GM06990 (cell line): ENCODE measurements around the gene KDM4B.

Experiments used
- DNase-seq: peaks from one replicate; pipeline ENCODE4 v3.0.0-alpha.2; 2011; ENCODE audit not compliant: insufficient read length; ENCODE audit errors: extremely low read depth
- H3K27me3 ChIP-seq: replicated peaks from 2 replicates; pipeline ENCODE4 v1.6.0; 2011; ENCODE audit warnings: low read length; ENCODE audit not compliant: control insufficient read depth, insufficient read depth
- H3K36me3 ChIP-seq: 2 replicates; pipeline ENCODE4 v1.5.1; 2011; ENCODE audit warnings: low read length; ENCODE audit not compliant: control insufficient read depth, insufficient read depth
- H3K4me3 ChIP-seq: replicated peaks from 2 replicates; pipeline ENCODE4 v1.5.1; 2011; ENCODE audit warnings: low read depth, mild to moderate bottlenecking, control low read depth, low read length
- TF ChIP-seq, protein P1 (sequence below): IDR thresholded peaks from 2 replicates; pipeline ENCODE4 v1.5.1; 2011; ENCODE audit warnings: low read length, control low read depth, mild to moderate bottlenecking, inconsistent platforms; ENCODE audit not compliant: insufficient read depth, poor library complexity, severe bottlenecking

Gene KDM4B

DNA sequence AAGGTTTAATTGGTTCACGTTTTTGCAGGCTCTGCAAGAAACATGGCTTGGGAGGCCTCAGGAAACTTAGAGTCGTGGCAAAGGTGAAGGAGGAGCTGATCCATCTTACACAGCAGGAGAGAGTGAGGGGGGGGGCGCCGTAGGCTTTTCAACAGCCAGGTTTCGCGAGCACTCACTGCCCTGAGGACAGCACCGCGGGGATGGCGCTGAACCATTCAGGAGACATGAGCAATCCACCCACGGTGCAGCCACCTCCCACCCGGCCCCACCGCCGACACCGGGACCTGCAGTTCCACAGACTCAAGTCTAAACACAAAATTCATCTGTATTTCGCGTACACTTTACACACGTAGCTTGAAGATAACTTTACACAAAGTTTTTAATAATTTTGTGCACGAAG, 73.6 kb downstream of the KDM4B start:
- TF ChIP-seq, protein P1, sequence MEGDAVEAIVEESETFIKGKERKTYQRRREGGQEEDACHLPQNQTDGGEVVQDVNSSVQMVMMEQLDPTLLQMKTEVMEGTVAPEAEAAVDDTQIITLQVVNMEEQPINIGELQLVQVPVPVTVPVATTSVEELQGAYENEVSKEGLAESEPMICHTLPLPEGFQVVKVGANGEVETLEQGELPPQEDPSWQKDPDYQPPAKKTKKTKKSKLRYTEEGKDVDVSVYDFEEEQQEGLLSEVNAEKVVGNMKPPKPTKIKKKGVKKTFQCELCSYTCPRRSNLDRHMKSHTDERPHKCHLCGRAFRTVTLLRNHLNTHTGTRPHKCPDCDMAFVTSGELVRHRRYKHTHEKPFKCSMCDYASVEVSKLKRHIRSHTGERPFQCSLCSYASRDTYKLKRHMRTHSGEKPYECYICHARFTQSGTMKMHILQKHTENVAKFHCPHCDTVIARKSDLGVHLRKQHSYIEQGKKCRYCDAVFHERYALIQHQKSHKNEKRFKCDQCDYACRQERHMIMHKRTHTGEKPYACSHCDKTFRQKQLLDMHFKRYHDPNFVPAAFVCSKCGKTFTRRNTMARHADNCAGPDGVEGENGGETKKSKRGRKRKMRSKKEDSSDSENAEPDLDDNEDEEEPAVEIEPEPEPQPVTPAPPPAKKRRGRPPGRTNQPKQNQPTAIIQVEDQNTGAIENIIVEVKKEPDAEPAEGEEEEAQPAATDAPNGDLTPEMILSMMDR = no peak
- no peaks in the 10 kb centered on the region for H3K27me3 ChIP-seq
- no peak for DNase-seq
- no peak overlapping the region for H3K4me3 ChIP-seq
- peaks cover 20% of the 10 kb centered on the region for H3K36me3 ChIP-seq

GRCh38 chr19:5045029-5045428, 76.1 kb downstream of the KDM4B start:
- peaks cover 25% of the 10 kb centered on the region for H3K36me3 ChIP-seq
- TF ChIP-seq, protein P1 = no peak
- no peak for DNase-seq
- H3K27me3 ChIP-seq = no peaks in the 10 kb centered on the region
- no peak overlapping the region for H3K4me3 ChIP-seq

DNA sequence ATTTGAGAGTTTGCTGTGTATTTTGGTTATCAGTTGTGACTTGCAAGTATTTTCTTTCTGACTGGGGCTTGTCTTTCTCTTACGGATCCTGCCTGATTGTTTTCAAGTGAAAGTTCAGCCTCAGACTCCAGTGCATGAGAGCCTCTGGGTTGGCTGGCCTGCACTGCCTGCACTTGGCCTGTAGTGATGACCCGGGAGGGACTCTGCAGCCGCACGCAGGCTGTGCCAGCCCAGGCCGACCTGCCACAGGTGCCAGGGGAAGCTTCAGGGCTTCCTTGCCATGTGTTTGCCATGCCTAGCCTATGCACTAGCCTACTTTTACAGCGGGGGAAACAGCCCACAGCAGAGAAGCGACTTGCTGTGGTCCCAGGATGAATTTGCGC, 77.0 kb downstream of the KDM4B start:
- H3K36me3 ChIP-seq = peaks cover 16% of the 10 kb centered on the region
- DNase-seq = no peak

GRCh38 chr19:5046339-5047039, 77.6 kb downstream of the KDM4B start:
- H3K36me3 ChIP-seq = peaks cover 12% of the 10 kb centered on the region
- DNase-seq = no peak
- H3K27me3 ChIP-seq = no peaks in the 10 kb centered on the region
- H3K4me3 ChIP-seq = no peak overlapping the region
- TF ChIP-seq, protein P1 = no peak

More for the DNA sequence above, 77.0 kb downstream of the KDM4B start:
- Histone ChIP-seq H3K4me3 (no peak overlapping the region), H3K27me3 (no peaks in the 10 kb centered on the region)
- TF ChIP-seq, protein P1 = no peak

DNA sequence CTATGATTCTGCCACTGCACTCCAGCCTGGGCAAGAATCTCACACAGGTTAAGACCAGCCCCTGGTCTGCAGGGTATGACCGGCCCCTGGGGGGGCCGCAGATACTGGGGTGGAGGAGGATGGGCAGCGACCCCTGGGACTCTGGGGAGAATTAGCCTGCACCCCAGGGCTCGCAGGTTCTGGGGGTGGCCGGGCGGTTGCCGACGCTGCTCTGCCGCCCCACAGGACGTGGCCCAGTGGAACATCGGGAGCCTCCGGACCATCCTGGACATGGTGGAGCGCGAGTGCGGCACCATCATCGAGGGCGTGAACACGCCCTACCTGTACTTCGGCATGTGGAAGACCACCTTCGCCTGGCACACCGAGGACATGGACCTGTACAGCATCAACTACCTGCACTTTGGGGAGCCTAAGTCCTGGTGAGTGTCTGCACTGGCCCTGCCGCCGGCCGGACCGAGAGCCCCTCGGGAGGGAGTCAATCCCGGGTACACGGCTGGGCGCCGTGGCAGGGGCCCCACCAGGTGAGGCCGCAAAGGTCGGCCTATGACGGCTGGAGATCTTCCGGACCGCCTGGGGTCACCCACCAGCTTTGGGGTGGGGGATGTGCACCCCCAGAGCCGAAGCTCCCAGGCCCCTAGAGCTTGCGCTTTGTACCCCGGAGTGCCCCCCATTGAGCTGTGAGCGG, 78.5 kb downstream of the KDM4B start:
- Histone ChIP-seq H3K27me3 (no peaks in the 10 kb centered on the region), H3K36me3 (peaks cover 10% of the 10 kb centered on the region), H3K4me3 (no peak overlapping the region)
- TF ChIP-seq, protein P1 = no peak
- DNase-seq = no peak
